ENCODE data around the gene PTS.

The PTS gene

GRCh38 chr11:112280268-112281126 is 54.3 kb downstream of the PTS start:
- TF ChIP-seq, protein P1, sequence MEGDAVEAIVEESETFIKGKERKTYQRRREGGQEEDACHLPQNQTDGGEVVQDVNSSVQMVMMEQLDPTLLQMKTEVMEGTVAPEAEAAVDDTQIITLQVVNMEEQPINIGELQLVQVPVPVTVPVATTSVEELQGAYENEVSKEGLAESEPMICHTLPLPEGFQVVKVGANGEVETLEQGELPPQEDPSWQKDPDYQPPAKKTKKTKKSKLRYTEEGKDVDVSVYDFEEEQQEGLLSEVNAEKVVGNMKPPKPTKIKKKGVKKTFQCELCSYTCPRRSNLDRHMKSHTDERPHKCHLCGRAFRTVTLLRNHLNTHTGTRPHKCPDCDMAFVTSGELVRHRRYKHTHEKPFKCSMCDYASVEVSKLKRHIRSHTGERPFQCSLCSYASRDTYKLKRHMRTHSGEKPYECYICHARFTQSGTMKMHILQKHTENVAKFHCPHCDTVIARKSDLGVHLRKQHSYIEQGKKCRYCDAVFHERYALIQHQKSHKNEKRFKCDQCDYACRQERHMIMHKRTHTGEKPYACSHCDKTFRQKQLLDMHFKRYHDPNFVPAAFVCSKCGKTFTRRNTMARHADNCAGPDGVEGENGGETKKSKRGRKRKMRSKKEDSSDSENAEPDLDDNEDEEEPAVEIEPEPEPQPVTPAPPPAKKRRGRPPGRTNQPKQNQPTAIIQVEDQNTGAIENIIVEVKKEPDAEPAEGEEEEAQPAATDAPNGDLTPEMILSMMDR (IDR thresholded peaks at IDR 0.05; ENCODE audit: low read depth, low read length, missing control alignments), result peak; percentile 69
- peak; percentile 77 for DNase-seq (ENCODE audit: low read depth)
- H3K4me3 ChIP-seq (ENCODE audit: low read depth, low read length), result peak overlapping the region; percentile 31
- in situ Hi-C loops (cut with HindIII; ENCODE audit: low sequenced_read_pairs), result no loop called here

DNA sequence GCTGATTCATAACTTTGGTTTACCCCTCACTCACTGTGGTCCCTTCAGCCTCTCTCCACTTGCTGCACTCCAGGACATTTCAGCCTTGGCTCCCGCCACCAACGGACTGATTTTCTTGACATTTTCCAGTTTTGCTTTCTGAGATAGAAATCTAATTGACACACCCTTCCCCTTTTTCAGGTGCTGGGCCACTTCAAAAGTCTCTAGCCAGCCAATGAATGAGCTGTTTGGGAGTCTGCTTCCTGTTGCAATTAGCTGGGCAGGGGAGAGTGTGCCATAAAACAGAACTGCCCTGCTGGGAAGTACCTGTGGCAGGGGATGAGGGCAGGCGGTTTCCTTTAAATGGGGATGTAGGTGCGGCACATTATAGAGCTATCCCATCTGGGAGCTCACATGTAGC is 55.5 kb downstream of the PTS start:
- TF ChIP-seq, protein P1 (IDR thresholded peaks at IDR 0.05; ENCODE audit: low read depth, low read length, missing control alignments), result no peak

More for the DNA sequence above, 55.5 kb downstream of the PTS start:
- no peak overlapping the region for H3K4me3 ChIP-seq (ENCODE audit: low read depth, low read length)
- in situ Hi-C loops (cut with HindIII; ENCODE audit: low sequenced_read_pairs), result no loop called here
- no peak for DNase-seq (ENCODE audit: low read depth)
